Osteoblast (primary cell): Measurements from ENCODE around the gene DDX21. TPM values are rescaled to one million over a fixed set of nuclear protein-coding genes. Genes with fewer than 3 reads are reported as not detected.

Source experiments
- DNase-seq: peaks from one replicate; pipeline ENCODE4 v3.0.0; 2011; ENCODE audit warnings: low spot score, mixed read lengths; ENCODE audit not compliant: insufficient read length; ENCODE audit errors: missing footprints
- H2AFZ ChIP-seq: 2 replicates; pipeline ENCODE4 v1.6.0; 2011; ENCODE audit warnings: mild to moderate bottlenecking, low read length
- H3K27ac ChIP-seq: 2 replicates; pipeline ENCODE4 v1.5.1; 2011; ENCODE audit warnings: mild to moderate bottlenecking, low read depth, low read length, moderate library complexity
- H3K27me3 ChIP-seq: 2 replicates; pipeline ENCODE4 v1.6.0; 2012; ENCODE audit warnings: mild to moderate bottlenecking, control low read depth, inconsistent platforms, low read length, moderate library complexity; ENCODE audit not compliant: insufficient read depth
- H3K36me3 ChIP-seq: 2 replicates; pipeline ENCODE4 v1.5.1; 2011; ENCODE audit warnings: mild to moderate bottlenecking, low read length, control low read depth, moderate library complexity; ENCODE audit not compliant: insufficient read depth
- H3K4me1 ChIP-seq: 2 replicates; pipeline ENCODE4 v1.5.1; 2011; ENCODE audit warnings: mild to moderate bottlenecking, low read length, control low read depth, moderate library complexity; ENCODE audit not compliant: insufficient read depth
- H3K4me2 ChIP-seq: 2 replicates; pipeline ENCODE4 v1.6.0; 2011; ENCODE audit warnings: mild to moderate bottlenecking, low read length; ENCODE audit not compliant: insufficient read depth
- H3K4me3 ChIP-seq: fragments of 200-600 bp; sonication (generic); 3 replicates; pipeline ENCODE4 v1.5.1; 2012; ENCODE audit warnings: mild to moderate bottlenecking, low read length, inconsistent platforms; ENCODE audit not compliant: insufficient read depth
- H3K79me2 ChIP-seq: 2 replicates; pipeline ENCODE4 v1.6.0; 2012; ENCODE audit warnings: mild to moderate bottlenecking, low read length, control low read depth, inconsistent platforms; ENCODE audit not compliant: insufficient read depth
- H3K9me3 ChIP-seq: 2 replicates; pipeline ENCODE4 v1.5.1; 2011; ENCODE audit warnings: low read depth, low read length, control low read depth
- H4K20me1 ChIP-seq: 2 replicates; pipeline ENCODE4 v1.6.0; 2012; ENCODE audit warnings: mild to moderate bottlenecking, low read length, control low read depth; ENCODE audit not compliant: insufficient read depth
- CTCF ChIP-seq: IDR thresholded peaks from 2 replicates; pipeline ENCODE4 v1.5.1; 2011; ENCODE audit warnings: mild to moderate bottlenecking, low read depth, low read length, moderate library complexity; ENCODE audit errors: extremely low read depth
- total RNA-seq: library from RNA; depleted of rRNA; stranded (reverse); fragments of >200 nt; gene quantifications from 2 replicates; pipeline ENCODE4 v1.2.3, GENCODE V29; 2012

DDX21 gene
- total RNA-seq, 1 donor, result 61.9 TPM

GRCh38 chr10:68981074-68981473, 25.1 kb downstream of the DDX21 start:
- TF ChIP-seq CTCF, result peak; percentile 45
- no peak for DNase-seq
- Histone ChIP-seq H3K27me3 (no peaks in the 10 kb centered on the region), H3K36me3 (peaks cover 94% of the 10 kb centered on the region), H3K79me2 (peaks cover 30% of the 10 kb centered on the region), H3K27ac (no peak overlapping the region), H3K4me2 (no peak overlapping the region), H3K9me3 (no peaks in the 10 kb centered on the region), H4K20me1 (peaks cover 10% of the 10 kb centered on the region), H3K4me3 (no peak overlapping the region), H3K4me1 (no peaks in the 10 kb centered on the region), H2AFZ (no peak overlapping the region)

- Histone ChIP-seq H3K9me3 (no peaks in the 10 kb centered on the region), H2AFZ (no peak overlapping the region), H3K4me2 (no peak overlapping the region), H3K79me2 (peaks cover 29% of the 10 kb centered on the region), H3K36me3 (peaks cover 81% of the 10 kb centered on the region), H3K27me3 (no peaks in the 10 kb centered on the region), H4K20me1 (peaks cover 9% of the 10 kb centered on the region), H3K27ac (no peak overlapping the region), H3K4me3 (no peak overlapping the region), H3K4me1 (no peaks in the 10 kb centered on the region)
- TF ChIP-seq CTCF, result no peak
- no peak for DNase-seq
Measured at GRCh38 chr10:68982389-68982788, 26.4 kb downstream of the DDX21 start.

GRCh38 chr10:68987611-68988010, 31.6 kb downstream of the DDX21 start:
- Histone ChIP-seq H2AFZ (no peak overlapping the region), H3K9me3 (no peaks in the 10 kb centered on the region), H3K27me3 (no peaks in the 10 kb centered on the region), H3K4me3 (no peak overlapping the region), H3K4me1 (peaks cover 28% of the 10 kb centered on the region), H3K36me3 (peaks cover 34% of the 10 kb centered on the region), H3K27ac (peak overlapping the region; percentile 85), H3K4me2 (no peak overlapping the region), H4K20me1 (no peaks in the 10 kb centered on the region), H3K79me2 (peaks cover 48% of the 10 kb centered on the region)
- no peak for TF ChIP-seq CTCF
- DNase-seq, result no peak

GRCh38 chr10:68988530-68989316, 32.8 kb downstream of the DDX21 start, which contains the start of gene KIFBP:
KIFBP (plus strand) TSS chr10:68988803; CDS start chr10:68988833, 30 bp downstream.
- Histone ChIP-seq H3K79me2 (peaks cover 54% of the 10 kb centered on the region), H3K4me2 (peak within 1 kb of the TSS; percentile 97), H3K4me3 (peak within 1 kb of the TSS; percentile 99), H3K9me3 (no peaks in the 10 kb centered on the region), H3K4me1 (peaks cover 39% of the 10 kb centered on the region), H3K27ac (peak within 1 kb of the TSS; percentile 85), H3K27me3 (no peaks in the 10 kb centered on the region), H4K20me1 (peaks cover 3% of the 10 kb centered on the region), H2AFZ (peak within 1 kb of the TSS; percentile 89), H3K36me3 (peaks cover 23% of the 10 kb centered on the region)
- peak; percentile 57 for TF ChIP-seq CTCF
- peak; percentile 95 for DNase-seq
